NOMO-1 treated with DMSO at 0.1 percent for 48 hours (cell line): ENCODE measurements around the gene CYP39A1.

Experiments
- DNase-seq: peaks from one replicate; lab custom pipeline; 2025; ENCODE audit not compliant: unreplicated experiment; lab: John Stamatoyannopoulos, UW

The CYP39A1 gene

GRCh38 chr6:46592740-46593139, 59.9 kb downstream of the CYP39A1 start:
- DNase-seq: no peak

- DNase-seq: no peak
These were observed 60.6 kb downstream of the CYP39A1 start for GRCh38 chr6:46592046-46592445.

GRCh38 chr6:46590765-46591164, 61.9 kb downstream of the CYP39A1 start:
- no peak for DNase-seq

GRCh38 chr6:46586906-46587305, 65.7 kb downstream of the CYP39A1 start:
- no peak for DNase-seq

GRCh38 chr6:46584586-46584985, 68.0 kb downstream of the CYP39A1 start:
- DNase-seq: no peak

- DNase-seq: no peak
These were observed 68.9 kb downstream of the CYP39A1 start for GRCh38 chr6:46583721-46584120.

- DNase-seq: no peak
These were observed 69.5 kb downstream of the CYP39A1 start for GRCh38 chr6:46583081-46583480.

GRCh38 chr6:46581459-46582177, 71.0 kb downstream of the CYP39A1 start:
- no peak for DNase-seq

GRCh38 chr6:46575530-46575929, 77.1 kb downstream of the CYP39A1 start:
- no peak for DNase-seq

- DNase-seq: no peak
These were observed 79.5 kb downstream of the CYP39A1 start for GRCh38 chr6:46573140-46573539.

GRCh38 chr6:46565531-46565930, 87.1 kb downstream of the CYP39A1 start:
- DNase-seq: no peak

GRCh38 chr6:46563924-46564323, 88.7 kb downstream of the CYP39A1 start:
- no peak for DNase-seq

- DNase-seq: no peak
These were observed 96.6 kb downstream of the CYP39A1 start for GRCh38 chr6:46556053-46556452.

GRCh38 chr6:46555129-46555528, 97.5 kb downstream of the CYP39A1 start:
- no peak for DNase-seq

GRCh38 chr6:46549155-46549554, 103.5 kb downstream of the CYP39A1 start:
- DNase-seq: no peak

- DNase-seq: no peak
These were observed 111.1 kb downstream of the CYP39A1 start for GRCh38 chr6:46541556-46541955.

- no peak for DNase-seq
These were observed 112.8 kb downstream of the CYP39A1 start for GRCh38 chr6:46539866-46540265.

GRCh38 chr6:46538800-46539480, 113.7 kb downstream of the CYP39A1 start:
- DNase-seq: no peak

GRCh38 chr6:46530896-46531295, 121.7 kb downstream of the CYP39A1 start:
- DNase-seq: no peak

GRCh38 chr6:46528961-46529750, 123.5 kb downstream of the CYP39A1 start:
- no peak for DNase-seq

GRCh38 chr6:46526607-46527006, 126.0 kb downstream of the CYP39A1 start:
- DNase-seq: no peak

GRCh38 chr6:46525583-46525982, 127.0 kb downstream of the CYP39A1 start:
- DNase-seq: no peak
